GM13976 (cell line): ENCODE measurements around the gene DAP.

Experiments
- DNase-seq: peaks from one replicate; pipeline ENCODE4 v3.0.0; 2012; ENCODE audit warnings: low spot score
- CTCF ChIP-seq: IDR thresholded peaks from 2 replicates; pipeline ENCODE4 v1.5.1; 2012; ENCODE audit warnings: borderline replicate concordance, mild to moderate bottlenecking; ENCODE audit not compliant: insufficient read depth; ENCODE audit errors: extremely low read depth, missing control alignments, control extremely low read depth
- in situ Hi-C: fragments of 300-500 bp; cut with MboI; formaldehyde crosslinking; loops from one replicate; pipeline ENCODE4 v1.12.0; 2022; ENCODE audit warnings: low sequenced_read_pairs, mixed read lengths, inconsistent platforms; ENCODE audit not compliant: unreplicated experiment

Gene DAP

GRCh38 chr5:10761185-10761932 lies at the start of gene DAP:
TSS of gene DAP (minus strand) at chr5:10761234. CDS start at chr5:10761068, 166 bp downstream.
- peak; percentile 94 for DNase-seq
- in situ Hi-C loops = no loop called here
- no peak for TF ChIP-seq CTCF

- DNase-seq = no peak
- no peak for TF ChIP-seq CTCF
- in situ Hi-C loops = no loop called here
Observed at GRCh38 chr5:10808347-10809226, 47.6 kb upstream of the DAP start.

GRCh38 chr5:10801931-10802666 lies 41.1 kb upstream of the DAP start:
- DNase-seq = no peak
- no peak for TF ChIP-seq CTCF
- in situ Hi-C loops = no loop called here

GRCh38 chr5:10800852-10801251 lies 39.8 kb upstream of the DAP start:
- in situ Hi-C loops = no loop called here
- no peak for DNase-seq
- no peak for TF ChIP-seq CTCF

GRCh38 chr5:10797261-10797660 lies 36.2 kb upstream of the DAP start:
- in situ Hi-C loops = no loop called here
- TF ChIP-seq CTCF = no peak
- DNase-seq = no peak

- DNase-seq = no peak
- no peak for TF ChIP-seq CTCF
- in situ Hi-C loops = no loop called here
Observed at GRCh38 chr5:10793785-10794184, 32.8 kb upstream of the DAP start.
